Measurements from ENCODE around the gene NCKAP5L.

- TF ChIP-seq, protein P1, sequence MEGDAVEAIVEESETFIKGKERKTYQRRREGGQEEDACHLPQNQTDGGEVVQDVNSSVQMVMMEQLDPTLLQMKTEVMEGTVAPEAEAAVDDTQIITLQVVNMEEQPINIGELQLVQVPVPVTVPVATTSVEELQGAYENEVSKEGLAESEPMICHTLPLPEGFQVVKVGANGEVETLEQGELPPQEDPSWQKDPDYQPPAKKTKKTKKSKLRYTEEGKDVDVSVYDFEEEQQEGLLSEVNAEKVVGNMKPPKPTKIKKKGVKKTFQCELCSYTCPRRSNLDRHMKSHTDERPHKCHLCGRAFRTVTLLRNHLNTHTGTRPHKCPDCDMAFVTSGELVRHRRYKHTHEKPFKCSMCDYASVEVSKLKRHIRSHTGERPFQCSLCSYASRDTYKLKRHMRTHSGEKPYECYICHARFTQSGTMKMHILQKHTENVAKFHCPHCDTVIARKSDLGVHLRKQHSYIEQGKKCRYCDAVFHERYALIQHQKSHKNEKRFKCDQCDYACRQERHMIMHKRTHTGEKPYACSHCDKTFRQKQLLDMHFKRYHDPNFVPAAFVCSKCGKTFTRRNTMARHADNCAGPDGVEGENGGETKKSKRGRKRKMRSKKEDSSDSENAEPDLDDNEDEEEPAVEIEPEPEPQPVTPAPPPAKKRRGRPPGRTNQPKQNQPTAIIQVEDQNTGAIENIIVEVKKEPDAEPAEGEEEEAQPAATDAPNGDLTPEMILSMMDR (optimal IDR thresholded peaks at IDR 0.05 in 1 of 3, IDR thresholded peaks at IDR 0.05 in 1 of 3, conservative IDR thresholded peaks at IDR 0.05 in 1 of 3; ENCODE audit: extremely low read depth in 1 of 3, insufficient read depth in 2 of 3, low read length in 3 of 3), result no peak
- no peak for TF ChIP-seq EZH2 (IDR thresholded peaks at IDR 0.05; ENCODE audit: low read length)
Observed at GRCh38 chr12:49791700-49792099, 36.5 kb downstream of the NCKAP5L start.
